ENCODE measurements around the gene IP6K2. TPM values are rescaled to one million over a fixed set of nuclear protein-coding genes. Genes with fewer than 3 reads are reported as not detected.

The IP6K2 gene
- total and polyA plus RNA-seq, 2 of the 8 experiments (the other 6 are each of a cell fraction or from before 2014, with no cell fraction given) = 95.8 to 144 TPM

GRCh38 chr3:48648188-48648850, 68.7 kb downstream of the IP6K2 start:
- H3K9ac ChIP-seq (replicated peaks in 1 of 4; ENCODE audit: extremely low read depth in 1 of 4, low read depth in 3 of 4, low read length in 3 of 4) = peak overlapping the region in 1 of 4 experiments; percentile 28; a peak in 1 of 7 replicates
- POLR2A ChIA-PET (ENCODE audit: partially characterized antibody) = interaction anchor here (0.8 to 10.5 kb wide), 4 partner anchors 11 to 192 kb away, joined by 3 to 111 read pairs (median 32); partner anchors contain the start of genes CELSR3 and SLC26A6
- no peak overlapping the region for H3K23ac ChIP-seq (ENCODE audit: insufficient read length)
- no peak overlapping the region for H2BK12ac ChIP-seq (ENCODE audit: low read depth, low read length)
- no peak overlapping the region for H3K18ac ChIP-seq (ENCODE audit: extremely low read depth, low read length)
- H3K27ac ChIP-seq (ENCODE audit: low read depth, low read length) = no peak overlapping the region
- no peak overlapping the region for H2BK120ac ChIP-seq (replicated peaks; ENCODE audit: low read depth, low read length)
- peaks cover 0 to 17% of the 10 kb centered on the region in 2 experiments for H4K20me1 ChIP-seq (replicated peaks in 1 of 2; ENCODE audit: control insufficient read depth in 1 of 2, insufficient read depth in 2 of 2, low read length in 2 of 2)
- H3K79me2 ChIP-seq (ENCODE audit: control insufficient read depth in 1 of 2, insufficient read depth in 2 of 2, low read length in 2 of 2) = no peaks in the 10 kb centered on the region
- no peaks in the 10 kb centered on the region for H3K9me3 ChIP-seq (ENCODE audit: insufficient read depth in 2 of 2, low read depth in 1 of 2, low read length in 1 of 2)
- H4K5ac ChIP-seq (ENCODE audit: insufficient read length, low read depth, low read length) = no peak overlapping the region
- CTCF ChIA-PET (ENCODE audit: partially characterized antibody) = interaction anchor here (1.6 kb wide), 2 partner anchors 17 to 212 kb away, joined by 4 read pairs; no protein-coding TSS in a partner anchor
- H3K56ac ChIP-seq (replicated peaks; ENCODE audit: insufficient read length, low read depth, low read length) = no peak overlapping the region
- no peak overlapping the region for H3K4me3 ChIP-seq (ENCODE audit: extremely low read depth in 1 of 4, insufficient read depth in 2 of 4, low read depth in 3 of 4, low read length in 4 of 4)
- H2BK15ac ChIP-seq (ENCODE audit: low read length) = no peak overlapping the region
- H3K4me1 ChIP-seq (replicated peaks in 1 of 4; ENCODE audit: control insufficient read depth in 3 of 4, insufficient read depth in 4 of 4, low read length in 3 of 4) = no peaks in the 10 kb centered on the region
- H2AK5ac ChIP-seq (ENCODE audit: low read depth, low read length) = no peak overlapping the region
- 0 out of 2 replicates have a peak, but pooled peaks cover 2% of the 10 kb centered on the region for H3K23me2 ChIP-seq (ENCODE audit: low read depth, low read length)
- H3K4me2 ChIP-seq (ENCODE audit: insufficient read depth in 1 of 2, low read depth in 2 of 2, low read length in 2 of 2) = no peak overlapping the region
- no peaks in the 10 kb centered on the region for H3K79me1 ChIP-seq (ENCODE audit: low read depth, low read length)
- H3K14ac ChIP-seq (ENCODE audit: insufficient read length) = no peak overlapping the region
- H3K4ac ChIP-seq (replicated peaks; ENCODE audit: insufficient read length, low read depth, low read length) = no peak overlapping the region
- DNase-seq (ENCODE audit: low read depth in 1 of 2, low spot score in 2 of 2) (no peak), FAIRE-seq (no peak)
- TF ChIP-seq EZH2 (IDR thresholded peaks at IDR 0.05; ENCODE audit: low read depth, low read length, severe bottlenecking) (no peak), CBX5 (IDR thresholded peaks at IDR 0.05; ENCODE audit: low read depth, low read length) (no peak), RBBP5 (IDR thresholded peaks at IDR 0.05; ENCODE audit: borderline replicate concordance, low read depth, low read length) (no peak), EGR1 (IDR thresholded peaks at IDR 0.05; ENCODE audit: borderline replicate concordance, low read depth, low read length) (no peak), POLR2AphosphoS5 (IDR thresholded peaks at IDR 0.05; ENCODE audit: low read depth, low read length) (no peak), POLR2A (IDR thresholded peaks at IDR 0.05; ENCODE audit: control extremely low read depth in 1 of 2, low read depth in 2 of 2, low read length in 2 of 2) (no peak)
- H2BK5ac ChIP-seq (ENCODE audit: low read depth, low read length) = no peak overlapping the region
- no peak overlapping the region for H2BK20ac ChIP-seq (ENCODE audit: low read length)
- no peak overlapping the region for H4K91ac ChIP-seq (replicated peaks; ENCODE audit: insufficient read length, low read length)
- peaks cover 0 to 29% (median 13%) of the 10 kb centered on the region in 4 experiments; a peak in 5 of 8 replicates for H3K36me3 ChIP-seq (ENCODE audit: control insufficient read depth in 2 of 4, insufficient read depth in 4 of 4, low read length in 3 of 4)
- 96% methylated on average over 15 of the region's 15 CpGs; no CpG with 5 or more reads in 1 of the 2 experiments for WGBS, 2 experiments (ENCODE audit: extremely low coverage in 1 of 2, insufficient coverage in 1 of 2, insufficient read length in 1 of 2, insufficient replicate concordance in 2 of 2, low coverage in 1 of 2, low lambda C conversion rate in 2 of 2, missing lambda C conversion rate in 1 of 2)
- no peaks in the 10 kb centered on the region for H3K27me3 ChIP-seq (replicated peaks in 1 of 4; ENCODE audit: control insufficient read depth in 3 of 4, extremely low read depth in 1 of 4, insufficient read depth in 3 of 4, low read length in 3 of 4)
- no peak overlapping the region for H4K8ac ChIP-seq (ENCODE audit: extremely low read depth, insufficient read depth, low read length)
- H2AFZ ChIP-seq (ENCODE audit: low read length) = no peak overlapping the region
